HCT116 (cell line): ENCODE measurements around the gene DPY19L3. TPM values are rescaled to one million over a fixed set of nuclear protein-coding genes. Genes with fewer than 3 reads are reported as not detected.

ENCODE experiments used
- ATAC-seq: fragments of 200-7000 bp; cut with Tn5 transposase; 2 replicates; pipeline ENCODE4 v1.9.1; 2020; ENCODE audit warnings: mild to moderate bottlenecking, moderate library complexity
- BruUV-seq: library from RNA; stranded (reverse); fragments of 400-500 nt; replicated peaks from 2 replicates; lab custom pipeline; 2021; lab: Mats Ljungman, UMichigan
- CTCF ChIA-PET: fragments of 300-600 bp; sonication (Branson Sonifier 250); formaldehyde crosslinking; loops from one replicate; lab custom pipeline; 2021; ENCODE audit warnings: antibody characterized with exemption; lab: Charles Lee
- POLR2A ChIA-PET: fragments of 300-600, 350-600 bp; sonication (Branson Sonifier 250); formaldehyde crosslinking; loops from one replicate; lab custom pipeline; 2021; ENCODE audit warnings: antibody characterized with exemption; lab: Charles Lee
- RAD21 ChIA-PET, 2 experiments: fragments of 300-600 bp; sonication (Branson Sonifier 250); formaldehyde crosslinking; loops; one replicate each; lab custom pipeline; 2023; ENCODE audit warnings: low total read pairs in 2 of 2; ENCODE audit not compliant: uncharacterized antibody in 2 of 2, unreplicated experiment in 2 of 2, low non-redundant PET in 1 of 2; lab: Charles Lee
- DNase-seq: peaks from one replicate; pipeline ENCODE4 v3.0.0-alpha.2; 2010; ENCODE audit warnings: low read depth, low spot score
- H2AFZ ChIP-seq: fragments of 200-600 bp; shearing (Covaris generic), sonication (generic); 2 replicates; pipeline ENCODE4 v1.6.1; 2017; ENCODE audit warnings: low read depth, mixed run types, mixed read lengths, antibody characterized with exemption, low read length; ENCODE audit not compliant: poor library complexity, severe bottlenecking
- H3K27ac ChIP-seq: 2 replicates; pipeline ENCODE4 v1.5.1; 2012; ENCODE audit warnings: low read depth, low read length
- H3K27me3 ChIP-seq: fragments of 200-600 bp; sonication (generic); 2 replicates; pipeline ENCODE4 v1.6.1; 2016; ENCODE audit warnings: mixed run types, low read length, mixed read lengths; ENCODE audit not compliant: insufficient read depth
- H3K36me3 ChIP-seq, 2 experiments: fragments of 200-500 bp in 1 of 2; fragments of 200-600 bp in 1 of 2; sonication (Bioruptor generic) in 1 of 2; sonication (generic) in 1 of 2; 2 replicates each; pipeline versions ENCODE4 v1.5.1 to v1.6.1; 2014 to 2016; ENCODE audit warnings: low read length in 2 of 2, inconsistent platforms in 1 of 2, mixed read lengths in 1 of 2, mixed run types in 1 of 2; ENCODE audit not compliant: insufficient read depth in 2 of 2, control insufficient read depth in 1 of 2
- H3K4me1 ChIP-seq, 2 experiments: fragments of 200-600 bp in 1 of 2; sonication (generic) in 1 of 2; 2 replicates each; pipeline versions ENCODE4 v1.5.1 to v1.6.1; 2012 to 2017; ENCODE audit warnings: low read length in 2 of 2, inconsistent platforms in 1 of 2, mild to moderate bottlenecking in 1 of 2, mixed read lengths in 1 of 2, mixed run types in 1 of 2, moderate library complexity in 1 of 2; ENCODE audit not compliant: insufficient read depth in 2 of 2, control insufficient read depth in 1 of 2
- H3K4me2 ChIP-seq: fragments of 200-600 bp; sonication (generic); 2 replicates; pipeline ENCODE4 v1.6.1; 2017; ENCODE audit warnings: mixed run types, low read length, mixed read lengths
- H3K4me3 ChIP-seq, 2 experiments: fragments of 200-600 bp in 1 of 2; sonication (generic) in 1 of 2; replicated peaks in 1 of 2; 2 replicates each; pipeline ENCODE4 v1.5.1; 2011 to 2016; ENCODE audit warnings: low read length in 2 of 2, control low read depth in 1 of 2, low read depth in 1 of 2, mild to moderate bottlenecking in 1 of 2, mixed read lengths in 1 of 2, mixed run types in 1 of 2
- H3K79me2 ChIP-seq: fragments of 200-600 bp; sonication (generic); 2 replicates; pipeline ENCODE4 v1.6.1; 2017; ENCODE audit warnings: mild to moderate bottlenecking, mixed run types, low read length, moderate library complexity, mixed read lengths; ENCODE audit not compliant: insufficient read depth
- H3K9ac ChIP-seq: fragments of 200-600 bp; sonication (generic); 2 replicates; pipeline ENCODE4 v1.6.1; 2016; ENCODE audit warnings: low read length, mixed read lengths
- H3K9me2 ChIP-seq: fragments of 200-600 bp; sonication (generic), shearing (Covaris generic); 2 replicates; pipeline ENCODE4 v1.6.1; 2017; ENCODE audit warnings: mixed run types, mild to moderate bottlenecking, moderate library complexity; ENCODE audit not compliant: insufficient read depth
- H3K9me3 ChIP-seq, 2 experiments: fragments of 200-500 bp in 1 of 2; fragments of 200-600 bp in 1 of 2; sonication (Bioruptor generic) in 1 of 2; sonication (generic) in 1 of 2; 2 replicates each; pipeline ENCODE4 v1.6.1; 2014 to 2017; ENCODE audit warnings: low read length in 2 of 2, mixed read lengths in 2 of 2, inconsistent platforms in 1 of 2, low read depth in 1 of 2, mild to moderate bottlenecking in 1 of 2, mixed run types in 1 of 2, moderate library complexity in 1 of 2; ENCODE audit not compliant: control insufficient read depth in 1 of 2, insufficient read depth in 1 of 2
- H4K20me1 ChIP-seq: fragments of 200-600 bp; sonication (generic), shearing (Covaris generic); 2 replicates; pipeline ENCODE4 v1.6.1; 2017; ENCODE audit warnings: mixed run types, mild to moderate bottlenecking, moderate library complexity; ENCODE audit not compliant: insufficient read depth
- ATF3 ChIP-seq: IDR thresholded peaks from 2 replicates; pipeline ENCODE4 v1.6.1; 2012
- CBX3 ChIP-seq: IDR thresholded peaks from 2 replicates; pipeline ENCODE4 v1.6.1; 2012; ENCODE audit warnings: low read depth
- CEBPB ChIP-seq: IDR thresholded peaks from 2 replicates; pipeline ENCODE4 v1.6.1; 2012; ENCODE audit warnings: low read depth
- CTCF ChIP-seq, 3 experiments: fragments of 200-600 bp in 1 of 3; sonication (generic) in 1 of 3; IDR thresholded peaks in 2 of 3; conservative IDR thresholded peaks in 1 of 3; 2 replicates each; pipeline ENCODE4 v1.5.1; 2012 to 2017; ENCODE audit warnings: low read depth in 2 of 3, low read length in 2 of 3, antibody characterized with exemption in 1 of 3, borderline replicate concordance in 1 of 3, control low read depth in 1 of 3, mild to moderate bottlenecking in 1 of 3, mixed read lengths in 1 of 3, mixed run types in 1 of 3, moderate library complexity in 1 of 3; ENCODE audit not compliant: insufficient read depth in 1 of 3
- EGR1 ChIP-seq: IDR thresholded peaks from 2 replicates; pipeline ENCODE4 v1.6.1; 2012; ENCODE audit warnings: low read depth
- ELF1 ChIP-seq: IDR thresholded peaks from 2 replicates; pipeline ENCODE4 v1.6.1; 2012; ENCODE audit warnings: low read depth, borderline replicate concordance
- EZH2 ChIP-seq: fragments of 200-600 bp; sonication (generic); IDR thresholded peaks from 2 replicates; pipeline ENCODE4 v1.6.1; 2017; ENCODE audit warnings: antibody characterized with exemption, mixed run types
- EZH2phosphoT487 ChIP-seq: fragments of 200-600 bp; IDR thresholded peaks from 2 replicates; pipeline ENCODE4 v1.6.1; 2018; ENCODE audit warnings: antibody characterized with exemption, borderline replicate concordance
- FOSL1 ChIP-seq: IDR thresholded peaks from 2 replicates; pipeline ENCODE4 v1.6.1; 2012; ENCODE audit warnings: low read depth
- JUND ChIP-seq: IDR thresholded peaks from 2 replicates; pipeline ENCODE4 v1.6.1; 2012
- MAX ChIP-seq: IDR thresholded peaks from 2 replicates; pipeline ENCODE4 v1.6.1; 2012
- POLR2AphosphoS5 ChIP-seq: IDR thresholded peaks from 2 replicates; pipeline ENCODE4 v1.6.1; 2011; ENCODE audit warnings: mild to moderate bottlenecking, low read depth, low read length, moderate library complexity
- REST ChIP-seq: IDR thresholded peaks from 2 replicates; pipeline ENCODE4 v1.6.1; 2012; ENCODE audit warnings: low read depth
- SIN3A ChIP-seq: IDR thresholded peaks from 2 replicates; pipeline ENCODE4 v1.6.1; 2012; ENCODE audit warnings: low read depth
- SP1 ChIP-seq: IDR thresholded peaks from 2 replicates; pipeline ENCODE4 v1.6.1; 2012; ENCODE audit warnings: low read depth
- SRF ChIP-seq: IDR thresholded peaks from 2 replicates; pipeline ENCODE4 v1.6.1; 2012; ENCODE audit warnings: low read depth
- TCF7L2 ChIP-seq: IDR thresholded peaks from 2 replicates; pipeline ENCODE4 v1.7.0; 2011; ENCODE audit warnings: borderline replicate concordance, inconsistent platforms; ENCODE audit not compliant: insufficient read depth, insufficient read length; ENCODE audit errors: extremely low read depth
- ZBTB33 ChIP-seq: IDR thresholded peaks from 2 replicates; pipeline ENCODE4 v1.6.1; 2011; ENCODE audit warnings: mild to moderate bottlenecking, low read length, moderate library complexity; ENCODE audit not compliant: insufficient replicate concordance; ENCODE audit errors: extremely low read depth
- intact Hi-C: fragments of 100-400 bp; cut with micrococcal nuclease; formaldehyde crosslinking; loops from 2 replicates; pipeline ENCODE4 v1.10.0; 2022
- total RNA-seq: library from RNA; stranded (reverse); gene quantifications from one replicate; pipeline ENCODE4 v1.2.1, GENCODE V29; 2021; ENCODE audit not compliant: unreplicated experiment

The DPY19L3 gene
- total RNA-seq, 1 experiment from 2014 or later = 14.5 TPM

GRCh38 chr19:32373585-32374295 lies 31.8 kb upstream of the DPY19L3 start:
- Histone ChIP-seq H3K27ac (peak overlapping the region; percentile 68), H3K4me1 (peaks cover 31 to 35% of the 10 kb centered on the region in 2 experiments), H3K9ac (peak overlapping the region; percentile 40), H3K9me3 (no peaks in the 10 kb centered on the region), H3K27me3 (no peaks in the 10 kb centered on the region), H3K79me2 (peaks cover 62% of the 10 kb centered on the region), H3K4me2 (peak overlapping the region; percentile 74), H3K36me3 (peaks cover 0 to 15% of the 10 kb centered on the region in 2 experiments; a peak in 2 of 4 replicates), H2AFZ (no peak overlapping the region), H4K20me1 (no peaks in the 10 kb centered on the region), H3K9me2 (no peaks in the 10 kb centered on the region), H3K4me3 (peak overlapping the region in 1 of 2 experiments; percentile 42; a peak in 2 of 4 replicates)
- TF ChIP-seq FOSL1 = peak; percentile 97
- TF ChIP-seq REST = no peak
- TF ChIP-seq ELF1 = no peak; the same call in 1 of the 2 replicates
- peak; percentile 96 for TF ChIP-seq SIN3A
- TF ChIP-seq ZBTB33 = peak; percentile 24
- TF ChIP-seq SP1 = peak; percentile 92
- peak; percentile 14; the same call in 1 of the 2 replicates for TF ChIP-seq EGR1
- TF ChIP-seq MAX = peak; percentile 73
- peak; percentile 89; the same call in 1 of the 2 replicates for TF ChIP-seq CBX3
- TF ChIP-seq CEBPB = peak; percentile 54; the same call in 1 of the 2 replicates
- peak; percentile 41 for TF ChIP-seq TCF7L2
- TF ChIP-seq ATF3 = peak; percentile 47
- TF ChIP-seq EZH2 = no peak
- TF ChIP-seq JUND = peak; percentile 96
- TF ChIP-seq POLR2AphosphoS5 = peak; percentile 68
- TF ChIP-seq SRF = peak; percentile 83
- no peak for TF ChIP-seq CTCF (IDR thresholded peaks at IDR 0.05 in 2 of 3, conservative IDR thresholded peaks at IDR 0.05 in 1 of 3; ENCODE audit: borderline replicate concordance in 1 of 3, insufficient read depth in 1 of 3, low read depth in 2 of 3, low read length in 2 of 3)
- no peak for TF ChIP-seq EZH2phosphoT487
- ATAC-seq (peak; percentile 99), DNase-seq (peak; percentile 94)
- CTCF ChIA-PET = interaction anchor here (0.8 kb wide), 1 partner anchor 36 kb away, joined by 4 read pairs; no protein-coding TSS in a partner anchor
- POLR2A ChIA-PET = interaction anchor here (0.8 kb wide), 1 partner anchor 14 kb away, joined by 3 read pairs; no protein-coding TSS in a partner anchor
- intact Hi-C loops = no loop called here
- RAD21 ChIA-PET = interaction anchor here in 1 of 2 experiments (0.5 kb wide), 1 partner anchor 690 kb away, joined by 5 read pairs; no protein-coding TSS in a partner anchor
- no TSS peak for BruUV-seq
